BJ (cell line): ENCODE data around the gene EARS2. TPM values are rescaled to one million over a fixed set of nuclear protein-coding genes. Genes with fewer than 3 reads are reported as not detected.

ENCODE experiments used
- CTCF ChIA-PET: fragments of 350-600 bp; formaldehyde crosslinking; extraction: SDS; loops from one replicate; lab custom pipeline; 2021; ENCODE audit warnings: antibody characterized with exemption, inconsistent platforms; lab: Yijun Ruan, JAX
- POLR2A ChIA-PET: fragments of 300-600 bp; sonication (Branson Sonifier 250); formaldehyde crosslinking; extraction: SDS; loops from one replicate; lab custom pipeline; 2021; ENCODE audit warnings: antibody characterized with exemption; lab: Charles Lee
- DNase-seq: peaks from one replicate; pipeline ENCODE4 v3.0.0-alpha.2; 2011; ENCODE audit warnings: low read depth
- H3K27me3 ChIP-seq: 2 replicates; pipeline ENCODE4 v1.6.0; 2011; ENCODE audit warnings: low read length; ENCODE audit not compliant: control insufficient read depth, insufficient read depth
- H3K36me3 ChIP-seq: 2 replicates; pipeline ENCODE4 v1.5.1; 2011; ENCODE audit warnings: low read length; ENCODE audit not compliant: control insufficient read depth, insufficient read depth
- H3K4me3 ChIP-seq: 2 replicates; pipeline ENCODE4 v1.5.1; 2011; ENCODE audit warnings: low read depth, mild to moderate bottlenecking, control low read depth, low read length
- CTCF ChIP-seq: IDR thresholded peaks from 2 replicates; pipeline ENCODE4 v1.5.1; 2011; ENCODE audit warnings: low read depth, mild to moderate bottlenecking, control low read depth, inconsistent platforms, low read length, moderate library complexity; ENCODE audit not compliant: insufficient read depth
- polyA plus RNA-seq: library from polyadenylated mRNA; depleted of rRNA; stranded (reverse); fragments of >200 nt; gene quantifications from 2 replicates; pipeline ENCODE4 v1.2.3, GENCODE V29; 2011

EARS2 gene
- polyA plus RNA-seq, 1 experiment = 28.8 TPM

GRCh38 chr16:23535901-23536300, 21.2 kb downstream of the EARS2 start:
- Histone ChIP-seq H3K27me3 (no peaks in the 10 kb centered on the region), H3K36me3 (peaks cover 10% of the 10 kb centered on the region), H3K4me3 (no peak overlapping the region)
- ChIA-PET CTCF (no interaction called here), POLR2A (no interaction called here)
- DNase-seq = no peak
- TF ChIP-seq CTCF = no peak

GRCh38 chr16:23534868-23535860, 22.0 kb downstream of the EARS2 start:
- no peaks in the 10 kb centered on the region for H3K27me3 ChIP-seq
- TF ChIP-seq CTCF = no peak
- peaks cover 10% of the 10 kb centered on the region for H3K36me3 ChIP-seq
- no peak overlapping the region for H3K4me3 ChIP-seq
- no peak for DNase-seq
- CTCF ChIA-PET = no interaction called here
- POLR2A ChIA-PET = no interaction called here

DNA sequence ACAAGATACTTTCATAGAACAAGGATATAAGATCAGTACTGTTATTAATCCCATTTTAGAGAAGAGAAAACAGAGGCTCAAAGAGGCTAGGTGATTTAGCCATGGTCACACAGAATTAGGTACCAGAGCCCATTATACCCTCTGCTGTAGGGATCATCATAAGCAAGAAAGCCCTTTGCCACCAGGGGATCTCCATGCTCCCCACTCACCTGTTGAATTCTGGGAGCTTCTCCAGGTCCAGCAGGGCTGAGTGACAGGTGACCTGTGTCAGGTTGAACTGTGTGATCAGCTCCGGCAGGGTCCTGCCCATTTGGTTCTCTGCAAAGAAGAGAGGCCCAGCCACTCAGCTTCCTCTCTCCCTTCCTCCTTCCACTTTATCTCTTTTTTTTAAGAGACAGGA, 24.7 kb downstream of the EARS2 start:
- ChIA-PET POLR2A (no interaction called here), CTCF (no interaction called here)
- no peak for DNase-seq
- Histone ChIP-seq H3K27me3 (no peaks in the 10 kb centered on the region), H3K36me3 (peaks cover 17% of the 10 kb centered on the region), H3K4me3 (no peak overlapping the region)
- TF ChIP-seq CTCF = no peak

DNA sequence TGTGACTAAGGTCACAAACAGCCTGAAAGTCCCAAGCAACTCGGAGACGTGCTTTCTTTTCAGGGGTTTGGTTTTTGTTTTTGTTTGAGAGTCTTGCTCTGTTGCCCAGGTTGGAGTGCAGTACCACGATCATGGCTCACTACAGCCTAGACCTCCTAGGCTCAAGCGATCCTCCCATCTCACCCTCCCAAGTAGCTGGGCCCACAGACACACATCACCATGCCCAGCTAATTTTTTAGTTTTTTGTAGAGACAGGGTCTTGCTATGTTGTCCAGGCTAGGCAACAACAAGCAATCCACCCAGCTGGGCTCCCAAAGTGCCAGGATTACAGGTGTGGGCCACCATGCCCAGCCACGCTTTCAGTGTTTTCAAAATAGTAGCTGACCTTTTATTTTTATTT, 27.1 kb downstream of the EARS2 start:
- CTCF ChIA-PET = interaction anchor here (0.8 kb wide), 1 partner anchor 20 kb away, joined by 3 read pairs; the partner anchor contains the start of gene GGA2
- no peak for TF ChIP-seq CTCF
- Histone ChIP-seq H3K4me3 (no peak overlapping the region), H3K27me3 (no peaks in the 10 kb centered on the region), H3K36me3 (peaks cover 15% of the 10 kb centered on the region)
- DNase-seq = no peak
- POLR2A ChIA-PET = no interaction called here

DNA sequence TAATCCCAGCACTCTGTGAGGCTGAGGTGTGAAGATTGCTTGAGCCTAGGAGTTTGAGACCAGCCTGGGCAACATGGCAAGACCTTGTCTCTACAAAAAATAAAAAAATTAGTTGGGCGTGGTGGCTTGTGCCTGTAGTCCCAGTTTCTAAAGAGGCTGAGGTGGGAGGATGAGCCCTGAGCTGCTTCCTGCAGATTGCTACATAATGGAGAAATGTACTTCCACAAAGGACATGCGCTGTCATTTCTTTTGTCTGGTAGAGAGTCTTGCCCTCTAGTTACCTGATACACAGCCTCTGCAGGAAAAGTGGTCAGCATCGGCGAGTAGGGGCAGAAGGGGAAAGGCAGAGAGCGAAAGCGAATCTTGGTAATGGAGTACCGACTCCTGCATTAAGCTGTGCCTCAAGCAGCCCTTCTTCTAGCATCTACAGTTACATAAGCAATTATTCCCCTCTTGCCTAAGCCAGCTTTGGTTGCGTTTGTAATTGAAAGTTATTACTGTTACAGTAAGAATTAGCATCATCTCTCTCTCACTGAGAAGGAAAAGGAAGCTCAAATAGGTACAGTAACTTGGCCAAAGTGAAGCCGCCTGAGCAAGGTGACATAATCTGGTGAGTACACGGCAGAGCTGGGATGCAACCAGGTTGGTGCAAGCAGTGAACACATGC, 28.4 kb downstream of the EARS2 start:
- H3K27me3 ChIP-seq = no peaks in the 10 kb centered on the region
- H3K36me3 ChIP-seq = peaks cover 14% of the 10 kb centered on the region
- DNase-seq = no peak
- TF ChIP-seq CTCF = no peak
- POLR2A ChIA-PET = no interaction called here
- no peak overlapping the region for H3K4me3 ChIP-seq
- CTCF ChIA-PET = interaction anchor here (0.6 to 0.9 kb wide), 2 partner anchors 10 to 13 kb away, joined by 3 read pairs; no protein-coding TSS in a partner anchor
